ENCODE results near the gene SLC17A7.

Gene SLC17A7

DNA sequence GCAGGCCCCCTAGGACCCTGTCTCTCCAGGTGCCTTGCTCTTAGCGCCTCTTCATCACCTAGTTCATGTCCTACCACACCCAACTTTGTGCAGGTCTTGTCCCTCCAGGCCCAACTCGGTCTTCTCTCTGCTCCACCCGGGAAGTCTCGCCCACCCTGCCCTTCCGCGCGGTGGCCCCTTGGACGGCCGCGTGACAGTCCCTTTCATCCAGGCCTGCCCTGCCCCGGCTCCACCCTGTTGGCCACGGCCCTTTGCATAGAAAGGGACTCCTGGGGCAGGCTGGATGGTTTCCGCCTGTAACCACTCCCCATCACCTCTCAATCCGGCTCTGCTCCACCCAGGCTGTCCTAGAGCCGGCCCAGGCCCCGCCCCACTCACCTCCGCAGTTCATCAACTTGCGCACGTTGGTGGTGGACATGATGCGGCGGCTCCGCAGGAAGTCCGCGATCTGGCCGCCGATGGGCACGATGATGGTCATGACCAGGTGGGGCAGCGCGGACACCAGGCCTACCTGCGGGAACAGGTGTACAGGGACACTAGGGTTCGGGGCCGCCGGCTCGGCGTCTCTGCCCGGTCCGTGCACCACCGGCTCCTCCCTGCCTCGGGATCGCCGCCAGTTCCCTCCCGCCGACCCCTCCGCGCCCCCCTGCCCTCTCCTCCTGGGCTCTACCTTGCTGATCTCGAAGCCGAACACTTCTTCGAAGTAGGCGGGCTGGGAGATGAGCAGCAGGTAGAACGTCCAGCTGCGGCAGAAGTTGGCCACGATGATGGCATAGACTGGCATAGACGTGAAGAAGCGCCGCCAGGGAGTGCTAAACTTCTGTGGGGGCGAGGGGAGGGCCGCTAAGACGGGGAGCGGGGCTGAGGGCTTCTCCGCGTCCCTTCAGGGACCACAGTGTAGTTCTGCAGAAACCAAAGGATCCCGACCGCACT lies 8.9 kb downstream of the SLC17A7 start:
- H3K4me3 ChIP-seq (replicated peaks in 1 of 2; ENCODE audit: low read depth in 2 of 2, low read length in 2 of 2): no peak overlapping the region
- DNase-seq (ENCODE audit: low read depth in 2 of 2): no peak
- TF ChIP-seq, protein P1, sequence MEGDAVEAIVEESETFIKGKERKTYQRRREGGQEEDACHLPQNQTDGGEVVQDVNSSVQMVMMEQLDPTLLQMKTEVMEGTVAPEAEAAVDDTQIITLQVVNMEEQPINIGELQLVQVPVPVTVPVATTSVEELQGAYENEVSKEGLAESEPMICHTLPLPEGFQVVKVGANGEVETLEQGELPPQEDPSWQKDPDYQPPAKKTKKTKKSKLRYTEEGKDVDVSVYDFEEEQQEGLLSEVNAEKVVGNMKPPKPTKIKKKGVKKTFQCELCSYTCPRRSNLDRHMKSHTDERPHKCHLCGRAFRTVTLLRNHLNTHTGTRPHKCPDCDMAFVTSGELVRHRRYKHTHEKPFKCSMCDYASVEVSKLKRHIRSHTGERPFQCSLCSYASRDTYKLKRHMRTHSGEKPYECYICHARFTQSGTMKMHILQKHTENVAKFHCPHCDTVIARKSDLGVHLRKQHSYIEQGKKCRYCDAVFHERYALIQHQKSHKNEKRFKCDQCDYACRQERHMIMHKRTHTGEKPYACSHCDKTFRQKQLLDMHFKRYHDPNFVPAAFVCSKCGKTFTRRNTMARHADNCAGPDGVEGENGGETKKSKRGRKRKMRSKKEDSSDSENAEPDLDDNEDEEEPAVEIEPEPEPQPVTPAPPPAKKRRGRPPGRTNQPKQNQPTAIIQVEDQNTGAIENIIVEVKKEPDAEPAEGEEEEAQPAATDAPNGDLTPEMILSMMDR (IDR thresholded peaks at IDR 0.05; ENCODE audit: low read depth, low read length): no peak

DNA sequence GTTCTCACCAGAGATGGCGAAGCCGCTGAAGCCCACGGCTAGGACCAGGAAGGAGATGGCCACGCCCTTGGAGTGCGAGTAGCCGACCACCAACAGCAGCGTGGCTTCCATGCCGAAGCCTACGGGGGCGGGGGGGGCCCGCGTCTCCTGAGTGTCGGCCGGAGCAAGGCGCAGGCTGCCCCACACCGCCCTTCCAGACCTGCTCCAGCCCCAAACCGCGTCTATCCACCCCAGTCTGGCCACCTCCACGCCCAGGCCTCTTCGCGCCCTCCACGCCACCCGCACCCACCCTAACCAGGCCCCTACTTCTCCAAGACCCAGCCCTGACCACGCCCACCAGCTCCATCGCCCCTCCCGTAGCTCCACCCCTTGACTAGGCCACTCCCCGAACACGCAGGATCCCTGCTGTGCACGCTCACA lies 10.0 kb downstream of the SLC17A7 start:
- DNase-seq (ENCODE audit: low read depth in 2 of 2): no peak
- no peak overlapping the region for H3K4me3 ChIP-seq (replicated peaks in 1 of 2; ENCODE audit: low read depth in 2 of 2, low read length in 2 of 2)
- TF ChIP-seq, protein P1 (IDR thresholded peaks at IDR 0.05; ENCODE audit: low read depth, low read length): no peak

DNA sequence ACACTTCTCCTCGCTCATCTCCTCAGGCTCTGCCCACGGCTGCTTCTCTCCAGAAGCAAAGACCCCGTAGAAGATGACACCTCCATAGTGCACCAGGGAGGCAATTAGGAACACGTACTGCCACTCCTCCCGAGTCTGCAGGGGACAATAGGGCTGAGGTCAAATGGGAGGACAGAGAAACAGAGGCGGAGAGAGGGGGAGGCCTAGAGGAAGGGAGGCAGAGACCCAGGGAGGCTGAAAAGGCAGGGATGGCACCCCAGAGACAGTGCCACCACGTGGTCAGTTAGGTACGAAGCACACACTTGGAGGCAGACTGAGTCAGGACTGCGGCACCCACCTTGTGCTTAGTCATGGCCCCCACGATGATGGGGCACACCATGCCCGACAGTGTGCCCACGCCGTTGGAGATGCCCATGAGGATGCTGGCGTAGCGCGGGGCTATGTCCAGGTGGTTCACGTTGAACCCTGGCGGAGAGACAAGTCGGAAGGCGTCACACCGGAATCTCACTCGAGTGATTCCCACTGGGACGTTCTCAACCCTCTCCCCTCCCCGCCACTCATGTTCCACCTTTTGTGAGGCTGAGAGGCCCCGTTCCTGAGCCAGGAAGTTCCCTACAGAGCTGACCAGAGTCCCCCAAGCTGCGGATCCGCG lies 10.5 kb downstream of the SLC17A7 start:
- DNase-seq (ENCODE audit: low read depth in 2 of 2): no peak
- H3K4me3 ChIP-seq (replicated peaks in 1 of 2; ENCODE audit: low read depth in 2 of 2, low read length in 2 of 2): no peak overlapping the region
- TF ChIP-seq, protein P1 (IDR thresholded peaks at IDR 0.05; ENCODE audit: low read depth, low read length): peak; percentile 7

DNA sequence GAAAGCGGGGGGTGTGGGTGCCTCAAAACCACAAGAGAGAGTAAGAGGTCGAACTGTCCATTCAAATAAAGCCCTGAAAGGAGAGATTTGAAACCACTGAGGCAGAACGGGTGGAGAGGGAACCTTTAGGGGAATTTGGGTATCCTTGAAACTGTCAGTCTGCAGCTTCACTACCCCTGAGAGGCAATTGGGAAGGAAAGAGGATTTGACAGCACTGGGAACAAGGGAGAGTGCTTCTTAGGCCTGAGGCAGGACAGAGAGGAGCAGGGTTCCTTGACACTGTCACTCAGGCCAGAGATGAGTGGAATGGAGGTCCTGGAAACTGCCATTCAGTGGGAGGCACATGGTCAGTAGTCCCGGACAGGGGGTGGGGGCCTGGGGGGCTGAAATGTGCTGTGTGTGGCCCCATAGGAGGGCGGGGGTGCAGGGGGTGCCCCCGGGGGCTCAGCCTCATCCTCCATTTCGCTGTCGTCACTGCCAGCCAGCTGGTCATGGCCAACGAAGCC lies 11.1 kb downstream of the SLC17A7 start:
- no peak for DNase-seq (ENCODE audit: low read depth in 2 of 2)
- no peak overlapping the region for H3K4me3 ChIP-seq (replicated peaks in 1 of 2; ENCODE audit: low read depth in 2 of 2, low read length in 2 of 2)
- TF ChIP-seq, protein P1 (IDR thresholded peaks at IDR 0.05; ENCODE audit: low read depth, low read length): no peak

DNA sequence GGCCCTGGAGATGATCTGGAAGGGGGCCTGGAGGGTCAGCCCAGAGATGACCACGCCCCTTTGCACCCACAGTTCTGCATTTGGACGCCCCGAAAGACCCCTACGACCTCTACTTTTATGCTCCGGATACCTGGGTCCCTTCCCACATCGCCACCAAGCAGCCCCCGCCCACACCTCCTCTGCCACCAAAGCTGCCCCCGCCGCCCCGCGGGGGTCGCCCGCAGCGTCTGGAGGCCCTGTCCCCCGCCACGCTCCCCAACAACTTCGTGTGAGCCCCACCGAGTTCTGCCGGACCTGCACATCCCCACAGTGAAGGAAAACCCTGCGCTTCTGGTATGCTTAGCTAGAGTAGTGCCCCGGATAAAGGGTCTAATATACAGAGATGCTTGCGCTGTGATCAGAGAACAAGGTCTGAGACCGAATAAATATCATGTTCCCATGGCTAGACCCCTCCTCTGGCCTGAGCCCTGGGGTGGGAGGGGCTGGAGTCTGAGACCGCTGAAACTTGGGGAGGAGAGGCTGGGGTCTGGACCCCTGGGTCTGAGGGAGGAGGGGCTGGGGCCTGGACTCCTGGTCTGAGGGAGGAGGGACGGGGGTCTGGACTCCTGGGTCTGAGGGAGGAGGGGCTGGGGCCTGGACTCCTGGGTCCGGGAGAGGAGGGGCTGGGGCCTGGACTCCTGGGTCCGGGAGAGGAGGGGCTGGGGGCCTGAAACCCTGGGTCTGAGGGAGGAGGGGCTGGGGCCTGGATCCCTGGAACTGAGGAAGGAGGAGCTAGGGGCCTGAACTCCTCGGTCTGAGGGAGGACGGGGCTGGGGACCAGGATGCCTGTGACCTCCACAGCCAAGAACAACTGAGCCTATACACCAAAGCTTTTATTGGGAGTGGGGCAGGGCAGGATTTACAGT lies 12.5 kb downstream of the SLC17A7 start:
- no peak for DNase-seq (ENCODE audit: low read depth in 2 of 2)
- TF ChIP-seq, protein P1 (IDR thresholded peaks at IDR 0.05; ENCODE audit: low read depth, low read length): no peak
- H3K4me3 ChIP-seq (replicated peaks in 1 of 2; ENCODE audit: low read depth in 2 of 2, low read length in 2 of 2): no peak overlapping the region

DNA sequence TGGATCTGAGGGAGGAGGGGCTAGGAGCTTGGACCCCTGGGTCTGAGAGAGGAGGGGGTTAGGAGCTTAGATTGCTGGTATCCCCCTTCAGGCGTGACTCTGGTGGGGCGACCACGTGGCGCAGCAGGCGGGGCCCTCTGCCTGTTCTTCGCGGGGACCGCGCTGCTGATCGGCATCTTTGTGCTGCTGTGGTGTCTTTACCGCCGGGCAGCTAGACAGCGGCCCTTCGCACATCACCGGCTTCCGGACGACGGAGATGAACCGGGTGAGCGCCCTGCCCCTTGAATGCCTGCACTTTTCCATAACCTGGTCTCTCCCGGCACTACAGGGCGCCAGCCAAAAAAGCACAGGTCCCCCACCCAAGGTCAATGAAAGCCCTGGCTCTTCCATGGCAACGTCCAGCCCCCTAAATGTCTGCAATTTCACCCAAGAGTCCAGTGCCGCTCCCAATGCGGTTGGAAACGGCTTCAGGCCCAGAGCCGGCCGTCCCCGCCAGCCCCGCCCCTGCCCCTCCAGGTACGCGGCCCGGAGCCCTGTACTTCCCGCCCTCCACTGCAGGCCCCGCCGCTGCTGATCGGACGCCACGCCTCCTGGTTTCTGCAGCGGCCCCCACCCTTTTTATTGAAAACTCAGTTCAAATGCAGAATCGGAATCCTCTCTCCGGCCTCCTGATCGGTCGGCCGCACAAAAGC lies 13.3 kb downstream of the SLC17A7 start:
- H3K4me3 ChIP-seq (replicated peaks in 1 of 2; ENCODE audit: low read depth in 2 of 2, low read length in 2 of 2): no peak overlapping the region
- no peak for DNase-seq (ENCODE audit: low read depth in 2 of 2)
- TF ChIP-seq, protein P1 (IDR thresholded peaks at IDR 0.05; ENCODE audit: low read depth, low read length): no peak
